Measurements from ENCODE around the gene DOK3.

Gene DOK3

DNA sequence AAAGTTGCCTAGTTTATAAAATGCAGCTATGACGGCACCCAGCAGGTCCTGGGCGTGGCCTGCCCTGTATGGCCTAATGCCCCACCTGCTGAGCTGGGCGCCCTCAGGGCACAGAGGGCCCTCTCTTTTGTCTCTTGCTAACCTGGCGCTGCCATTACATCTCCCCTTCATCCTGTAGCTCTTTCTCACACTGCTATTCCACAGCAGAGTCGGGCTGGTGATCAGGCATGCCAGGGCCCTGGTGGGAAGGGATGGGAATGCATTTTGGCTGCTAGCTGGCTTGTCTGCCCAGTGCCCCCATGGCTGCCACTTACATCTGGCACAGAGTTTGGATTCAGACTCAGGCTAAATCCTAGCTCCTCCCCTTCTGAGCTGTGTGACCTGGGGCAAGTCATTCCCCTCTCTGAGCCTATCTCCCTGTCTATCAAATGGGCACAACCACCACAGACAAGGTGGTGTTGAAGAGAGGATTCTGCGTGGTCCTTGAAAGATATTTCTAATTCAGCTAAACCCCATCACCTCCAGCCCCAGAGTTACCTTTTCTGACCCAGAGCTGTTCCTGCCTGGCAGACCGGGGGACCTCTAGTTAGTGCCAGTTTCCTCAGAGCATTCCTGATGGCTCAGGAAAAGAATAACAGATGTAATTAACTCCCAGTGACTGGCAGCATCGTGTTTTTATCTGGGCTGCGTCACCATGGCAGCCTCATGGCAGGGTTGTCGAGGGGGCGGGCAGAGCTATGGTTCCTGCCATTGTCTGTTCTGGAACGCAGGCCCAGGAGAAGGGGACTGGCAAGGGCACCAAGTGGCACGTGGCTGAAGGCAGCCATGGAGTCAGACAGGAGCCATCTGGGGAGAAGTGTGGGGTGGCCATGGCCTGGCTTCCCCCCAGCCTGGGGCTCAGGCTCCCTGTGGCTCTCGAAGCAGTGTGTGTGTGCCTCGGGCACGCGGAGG, 56.7 kb downstream of the DOK3 start:
- no peak for DNase-seq (ENCODE audit: low spot score)

More for the DNA sequence above, 56.7 kb downstream of the DOK3 start:
- no peak for FAIRE-seq

Measured in urothelium cell line (cell line).